GM04503 (cell line): ENCODE data around the gene MCAT.

Experiments used
- DNase-seq: peaks from one replicate; pipeline ENCODE4 v3.0.0-alpha.2; 2012; ENCODE audit warnings: low read depth

MCAT gene

DNA sequence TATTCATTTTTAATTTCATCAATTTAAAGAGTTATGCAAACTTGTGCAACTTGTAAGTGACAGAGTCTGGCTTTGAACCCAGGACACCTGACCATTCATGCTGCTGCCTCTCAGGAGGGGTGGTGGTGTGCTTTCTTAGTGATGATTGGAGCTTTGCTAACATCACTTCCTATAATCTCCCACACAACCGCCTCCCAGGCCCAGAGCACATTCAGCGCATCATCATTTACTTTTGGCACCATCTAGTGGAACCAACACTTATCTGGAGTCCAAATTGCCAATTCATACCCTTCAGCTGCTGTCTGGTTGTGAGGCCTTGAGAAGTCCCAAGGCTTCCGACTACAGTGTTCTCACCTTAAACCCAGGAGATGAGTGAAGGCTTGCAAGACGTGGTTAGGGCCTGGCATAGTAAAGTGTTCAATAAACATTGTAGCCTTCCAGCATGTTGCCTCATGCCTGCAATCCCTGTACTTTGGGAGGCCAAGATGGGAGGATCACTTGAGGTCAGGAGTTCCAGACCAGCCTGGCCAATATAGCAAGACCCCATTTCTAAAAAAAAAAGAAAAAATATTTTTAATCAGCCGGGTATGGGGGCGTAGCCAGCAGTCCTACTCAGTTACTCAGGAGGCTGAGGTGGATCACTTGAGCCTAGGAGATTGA is 52.9 kb downstream of the MCAT start:
- peak; percentile 72 for DNase-seq

DNA sequence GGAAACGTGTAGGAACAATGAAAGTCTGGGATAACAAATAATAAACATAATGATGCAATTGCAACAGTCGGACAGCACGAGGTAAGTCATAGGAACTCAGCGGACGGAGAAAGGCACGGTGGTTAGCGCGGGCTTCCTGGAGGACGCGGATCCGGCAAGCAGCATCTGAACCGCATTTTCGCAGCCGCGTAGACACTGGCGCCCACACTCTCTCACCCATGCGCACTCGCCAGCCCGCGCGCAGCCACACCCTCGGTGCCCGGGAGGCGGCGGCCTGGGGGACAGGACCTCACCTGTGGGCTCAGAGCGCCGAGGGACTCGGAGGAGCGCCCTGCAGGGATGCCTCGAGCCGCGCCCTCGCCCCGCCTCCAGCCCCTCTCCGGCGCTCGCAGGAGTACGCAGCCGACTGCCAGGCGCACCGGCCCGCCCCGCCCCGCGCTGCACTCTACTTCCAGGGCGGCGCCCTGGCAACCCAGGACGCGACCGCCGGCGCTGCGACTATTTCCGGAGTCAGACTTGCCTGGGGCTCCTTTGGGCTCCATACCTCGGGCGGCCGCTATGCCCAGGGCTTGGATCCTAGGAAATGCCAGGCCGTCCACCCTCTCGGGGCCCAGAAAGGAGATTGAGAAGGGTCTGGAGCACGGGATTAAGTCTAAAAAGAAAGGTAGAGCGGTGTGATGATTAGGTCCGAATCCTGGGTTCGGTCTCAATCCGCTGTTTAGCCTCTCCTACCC is 54.0 kb downstream of the MCAT start, which contains the start of gene TTLL1:
Gene TTLL1, minus strand, starts transcription at position 408 of the 734 bp plus-strand sequence. CDS start 13,805 bp downstream, outside the sequence.
- DNase-seq: peak; percentile 34

- no peak for DNase-seq
Measured at GRCh38 chr22:43088627-43088983, 54.6 kb downstream of the MCAT start.

GRCh38 chr22:43085658-43086606 is 57.3 kb downstream of the MCAT start:
- no peak for DNase-seq
